Stimulated activated memory B cell treated with anti-CD40 and anti-IgM and Interleukin-4, amounts not matched to agents 10 μg/mL and 1 μg/mL and 100 μg/mL, for 72 hours (primary cell): ENCODE data around the gene DMRTB1.
A peak's percentile ranks its signal among the peaks of the same experiment; 100 is the strongest.

Experiments used
- ATAC-seq: fragments of 150-1000 bp; cut with Tn5 transposase; 2 replicates; pipeline ENCODE4 v1.10.0; 2021
- H3K27ac Mint-ChIP-seq: one replicate; pipeline ENCODE4 v1.8.0; 2022; ENCODE audit warnings: mild to moderate bottlenecking, mixed read lengths
- H3K27me3 Mint-ChIP-seq: one replicate; pipeline ENCODE4 v1.8.0; 2022; ENCODE audit warnings: mixed read lengths
- H3K36me3 Mint-ChIP-seq: one replicate; pipeline ENCODE4 v1.8.0; 2022; ENCODE audit warnings: mixed read lengths
- H3K4me1 Mint-ChIP-seq: one replicate; pipeline ENCODE4 v1.8.0; 2022; ENCODE audit warnings: mixed read lengths
- H3K4me3 Mint-ChIP-seq: one replicate; pipeline ENCODE4 v1.8.0; 2022; ENCODE audit warnings: mild to moderate bottlenecking, moderate library complexity, mixed read lengths
- H3K9me3 Mint-ChIP-seq: one replicate; pipeline ENCODE4 v1.8.0; 2022; ENCODE audit warnings: mixed read lengths

Gene DMRTB1

GRCh38 chr1:53449021-53449420, 10.2 kb upstream of the DMRTB1 start:
- no peaks in the 10 kb centered on the region for H3K4me1 Mint-ChIP-seq
- peaks cover 30% of the 10 kb centered on the region for H3K27me3 Mint-ChIP-seq
- H3K9me3 Mint-ChIP-seq: no peaks in the 10 kb centered on the region
- no peak overlapping the region for H3K4me3 Mint-ChIP-seq
- H3K27ac Mint-ChIP-seq: no peak overlapping the region
- ATAC-seq: no peak
- H3K36me3 Mint-ChIP-seq: no peaks in the 10 kb centered on the region

DNA sequence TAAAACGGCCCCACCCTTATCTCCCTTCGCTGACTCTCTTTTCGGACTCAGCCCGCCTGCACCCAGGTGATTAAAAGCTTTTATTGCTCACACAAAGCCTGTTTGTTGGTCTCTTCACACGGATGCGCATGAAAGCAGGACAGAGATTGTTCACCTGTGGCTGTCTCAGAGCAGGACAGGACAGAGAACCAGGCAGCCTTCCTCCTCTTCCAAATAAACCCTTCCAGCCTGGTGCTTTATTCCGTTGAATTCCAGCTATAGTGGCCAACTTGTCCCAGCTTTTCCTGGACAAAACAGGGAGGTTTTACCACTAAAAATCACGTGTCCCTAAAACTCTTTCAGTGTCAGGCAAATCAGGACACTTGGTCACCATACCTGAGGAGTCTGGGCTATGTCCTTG, 9.5 kb upstream of the DMRTB1 start:
- H3K36me3 Mint-ChIP-seq: no peaks in the 10 kb centered on the region
- no peaks in the 10 kb centered on the region for H3K4me1 Mint-ChIP-seq
- no peak overlapping the region for H3K27ac Mint-ChIP-seq
- peaks cover 30% of the 10 kb centered on the region for H3K27me3 Mint-ChIP-seq
- no peak overlapping the region for H3K4me3 Mint-ChIP-seq
- H3K9me3 Mint-ChIP-seq: no peaks in the 10 kb centered on the region
- ATAC-seq: no peak

DNA sequence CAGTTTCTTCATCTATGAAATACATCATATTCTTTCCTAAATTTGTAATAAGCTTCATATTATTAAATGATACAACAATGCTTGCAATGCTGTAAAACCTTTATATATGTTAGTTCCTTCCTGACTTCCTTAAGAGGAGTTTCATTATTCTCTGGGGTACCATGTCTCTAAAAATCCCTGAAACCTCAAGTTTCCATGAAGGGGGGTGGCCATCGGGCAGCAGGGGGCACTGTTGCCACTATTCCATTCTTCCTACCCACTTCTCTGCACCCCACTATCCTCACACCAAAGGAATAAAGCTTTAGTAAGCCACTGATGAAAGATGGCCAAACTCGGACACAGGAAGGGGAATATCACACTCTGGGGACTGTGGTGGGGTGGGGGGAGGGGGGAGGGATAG, 9.0 kb upstream of the DMRTB1 start:
- no peak overlapping the region for H3K27ac Mint-ChIP-seq
- H3K9me3 Mint-ChIP-seq: no peaks in the 10 kb centered on the region
- H3K4me3 Mint-ChIP-seq: no peak overlapping the region
- no peaks in the 10 kb centered on the region for H3K36me3 Mint-ChIP-seq
- no peak for ATAC-seq
- peaks cover 30% of the 10 kb centered on the region for H3K27me3 Mint-ChIP-seq
- no peaks in the 10 kb centered on the region for H3K4me1 Mint-ChIP-seq

DNA sequence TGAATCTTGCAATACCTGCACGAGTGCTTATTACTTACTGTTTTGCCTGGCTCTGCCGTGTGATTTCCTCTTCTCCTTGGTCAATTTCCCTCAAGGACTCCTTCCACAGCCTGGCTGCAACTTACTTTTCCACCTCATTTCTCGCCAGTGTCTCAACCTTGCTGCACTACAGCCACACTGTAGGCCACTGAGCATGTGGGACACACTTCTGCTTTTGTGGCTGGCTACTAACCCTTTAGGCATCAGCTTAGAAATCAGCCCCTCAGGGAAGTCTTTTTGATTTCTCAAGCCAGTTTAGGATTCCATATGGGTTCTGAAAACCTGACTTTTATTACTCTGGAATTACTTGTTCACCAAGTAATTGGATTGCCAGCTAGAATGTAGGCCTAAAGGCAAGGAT, 5.2 kb upstream of the DMRTB1 start:
- Mint-ChIP-seq H3K4me3 (no peak overlapping the region), H3K27ac (no peak overlapping the region), H3K4me1 (no peaks in the 10 kb centered on the region), H3K36me3 (no peaks in the 10 kb centered on the region), H3K9me3 (no peaks in the 10 kb centered on the region), H3K27me3 (peaks cover 12% of the 10 kb centered on the region)
- no peak for ATAC-seq

DNA sequence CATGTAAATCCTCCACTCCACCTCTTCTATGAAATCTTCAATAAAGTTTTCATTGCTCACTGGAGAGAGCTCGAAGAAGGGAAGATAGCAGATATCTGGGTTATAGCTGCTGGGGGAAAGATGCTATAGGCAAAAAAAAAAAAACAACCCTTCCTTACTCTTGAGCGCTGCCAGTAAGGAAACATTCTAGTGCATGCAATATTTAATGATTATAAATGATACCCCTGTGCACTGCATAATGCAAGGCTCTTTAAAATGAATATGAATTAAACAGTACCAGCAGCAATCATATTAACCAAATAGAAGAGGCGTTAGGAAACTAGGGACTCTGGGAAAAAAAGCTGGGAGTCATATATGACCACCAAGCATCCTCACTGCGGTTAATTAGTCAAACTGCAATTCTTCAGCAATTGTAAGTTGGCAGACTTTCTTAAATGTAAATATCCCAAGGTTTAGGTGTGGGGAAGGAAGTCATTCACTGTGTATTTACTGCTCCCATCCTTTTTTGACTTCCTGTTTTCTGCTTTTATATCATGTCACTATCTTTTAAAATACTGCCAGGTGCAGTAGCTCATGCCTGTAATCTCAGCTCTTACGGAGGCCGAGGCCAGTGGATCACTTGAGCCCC, 3.7 kb upstream of the DMRTB1 start:
- no peak for ATAC-seq
- H3K27me3 Mint-ChIP-seq: no peaks in the 10 kb centered on the region
- H3K36me3 Mint-ChIP-seq: no peaks in the 10 kb centered on the region
- H3K27ac Mint-ChIP-seq: no peak overlapping the region
- no peak overlapping the region for H3K4me3 Mint-ChIP-seq
- no peaks in the 10 kb centered on the region for H3K9me3 Mint-ChIP-seq
- H3K4me1 Mint-ChIP-seq: no peaks in the 10 kb centered on the region

DNA sequence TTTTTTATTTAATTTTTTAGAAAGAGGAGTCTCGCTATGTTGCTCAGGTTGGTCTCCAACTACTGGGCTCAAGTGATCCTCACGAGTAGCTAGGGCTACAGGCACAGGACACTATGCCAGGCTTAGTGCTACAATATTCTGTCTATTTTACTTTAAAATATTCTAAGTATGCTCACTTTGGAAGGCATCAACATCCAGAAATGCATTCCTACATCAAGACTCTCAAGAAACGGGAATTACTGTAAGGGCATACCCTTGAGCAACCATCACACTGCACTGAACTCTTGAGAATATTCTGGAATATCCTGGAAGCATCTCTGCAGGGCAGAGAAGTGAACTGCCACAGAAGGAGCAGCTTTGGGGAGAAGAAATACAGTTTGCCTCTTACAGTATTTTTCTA, 565 bp upstream of the DMRTB1 start:
- no peaks in the 10 kb centered on the region for H3K36me3 Mint-ChIP-seq
- ATAC-seq: no peak
- H3K4me1 Mint-ChIP-seq: no peaks in the 10 kb centered on the region
- no peak overlapping the region for H3K27ac Mint-ChIP-seq
- no peak overlapping the region for H3K4me3 Mint-ChIP-seq
- no peaks in the 10 kb centered on the region for H3K9me3 Mint-ChIP-seq
- no peaks in the 10 kb centered on the region for H3K27me3 Mint-ChIP-seq

- Mint-ChIP-seq H3K4me1 (no peaks in the 10 kb centered on the region), H3K36me3 (no peaks in the 10 kb centered on the region), H3K4me3 (no peak overlapping the region), H3K9me3 (no peaks in the 10 kb centered on the region), H3K27me3 (no peaks in the 10 kb centered on the region), H3K27ac (no peak overlapping the region)
- ATAC-seq: no peak
Measured at GRCh38 chr1:53460211-53460634, 1.0 kb downstream of the DMRTB1 start.

DNA sequence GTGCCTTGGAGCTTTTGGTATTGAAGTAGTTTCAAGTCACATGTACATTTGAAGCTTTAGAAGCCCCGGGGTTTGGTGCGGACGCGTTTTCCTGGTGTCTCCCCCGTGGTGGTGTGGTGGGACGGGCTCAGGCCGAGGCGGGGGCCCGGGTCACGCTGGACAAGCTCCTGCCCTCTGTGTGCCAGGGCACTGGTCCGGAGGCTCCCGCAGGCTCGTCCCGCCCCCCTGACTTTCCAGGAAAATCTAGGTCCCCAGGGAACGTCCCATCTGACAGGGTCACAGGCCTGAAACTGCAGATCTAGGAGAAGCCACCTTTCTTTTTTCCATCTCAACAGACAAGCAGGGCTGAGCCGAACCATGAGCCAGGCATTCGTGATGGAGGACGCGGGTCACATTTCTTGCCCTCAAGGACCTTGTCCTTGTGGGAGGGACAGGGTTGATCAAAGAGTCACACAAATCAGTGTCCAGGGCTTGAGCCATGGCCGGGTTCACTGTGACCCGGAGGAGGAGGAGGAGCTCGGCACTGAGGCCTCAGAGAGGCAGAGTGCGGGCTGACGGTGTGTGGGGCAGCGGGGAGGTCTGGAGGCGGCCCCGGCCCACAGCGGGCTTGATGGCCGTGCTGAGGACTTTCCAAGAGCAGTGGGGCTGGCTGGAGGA, 1.6 kb downstream of the DMRTB1 start:
- H3K27me3 Mint-ChIP-seq: no peaks in the 10 kb centered on the region
- H3K4me3 Mint-ChIP-seq: no peak overlapping the region
- no peaks in the 10 kb centered on the region for H3K36me3 Mint-ChIP-seq
- H3K27ac Mint-ChIP-seq: no peak overlapping the region
- H3K9me3 Mint-ChIP-seq: no peaks in the 10 kb centered on the region
- no peaks in the 10 kb centered on the region for H3K4me1 Mint-ChIP-seq
- no peak for ATAC-seq

GRCh38 chr1:53461323-53462044, 2.3 kb downstream of the DMRTB1 start:
- no peaks in the 10 kb centered on the region for H3K9me3 Mint-ChIP-seq
- H3K36me3 Mint-ChIP-seq: no peaks in the 10 kb centered on the region
- no peak overlapping the region for H3K27ac Mint-ChIP-seq
- peak; percentile 5 for ATAC-seq
- H3K27me3 Mint-ChIP-seq: no peaks in the 10 kb centered on the region
- H3K4me1 Mint-ChIP-seq: no peaks in the 10 kb centered on the region
- H3K4me3 Mint-ChIP-seq: no peak overlapping the region

DNA sequence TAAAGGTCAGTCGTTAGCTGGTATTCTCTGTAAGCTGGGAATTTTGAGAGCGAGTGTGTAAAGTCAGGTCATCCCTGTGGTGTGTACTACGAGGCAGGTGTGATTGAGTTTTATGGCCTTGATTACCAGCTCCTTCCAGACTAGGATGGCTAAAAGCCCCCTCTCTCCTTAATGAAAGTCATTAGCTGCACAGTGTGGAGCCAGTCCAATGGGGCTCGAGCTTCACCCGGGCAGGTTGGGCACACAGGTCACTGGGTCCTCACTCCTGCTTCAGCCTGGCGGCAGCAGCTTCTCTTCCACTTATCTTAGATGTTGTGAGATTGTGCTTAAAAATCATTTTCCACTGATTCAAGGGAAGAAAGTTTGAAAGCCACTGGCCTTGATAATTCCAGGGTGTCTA, 3.0 kb downstream of the DMRTB1 start:
- Mint-ChIP-seq H3K27ac (no peak overlapping the region), H3K9me3 (no peaks in the 10 kb centered on the region), H3K4me1 (no peaks in the 10 kb centered on the region), H3K4me3 (no peak overlapping the region), H3K36me3 (no peaks in the 10 kb centered on the region), H3K27me3 (no peaks in the 10 kb centered on the region)
- no peak for ATAC-seq

GRCh38 chr1:53462769-53463501, 3.7 kb downstream of the DMRTB1 start:
- no peaks in the 10 kb centered on the region for H3K4me1 Mint-ChIP-seq
- H3K4me3 Mint-ChIP-seq: no peak overlapping the region
- no peak for ATAC-seq
- no peak overlapping the region for H3K27ac Mint-ChIP-seq
- H3K36me3 Mint-ChIP-seq: no peaks in the 10 kb centered on the region
- no peaks in the 10 kb centered on the region for H3K27me3 Mint-ChIP-seq
- H3K9me3 Mint-ChIP-seq: no peaks in the 10 kb centered on the region

- H3K4me3 Mint-ChIP-seq: no peak overlapping the region
- ATAC-seq: no peak
- H3K36me3 Mint-ChIP-seq: no peaks in the 10 kb centered on the region
- H3K9me3 Mint-ChIP-seq: no peaks in the 10 kb centered on the region
- no peaks in the 10 kb centered on the region for H3K4me1 Mint-ChIP-seq
- no peak overlapping the region for H3K27ac Mint-ChIP-seq
- no peaks in the 10 kb centered on the region for H3K27me3 Mint-ChIP-seq
Measured at GRCh38 chr1:53463961-53464899, 5.0 kb downstream of the DMRTB1 start.

DNA sequence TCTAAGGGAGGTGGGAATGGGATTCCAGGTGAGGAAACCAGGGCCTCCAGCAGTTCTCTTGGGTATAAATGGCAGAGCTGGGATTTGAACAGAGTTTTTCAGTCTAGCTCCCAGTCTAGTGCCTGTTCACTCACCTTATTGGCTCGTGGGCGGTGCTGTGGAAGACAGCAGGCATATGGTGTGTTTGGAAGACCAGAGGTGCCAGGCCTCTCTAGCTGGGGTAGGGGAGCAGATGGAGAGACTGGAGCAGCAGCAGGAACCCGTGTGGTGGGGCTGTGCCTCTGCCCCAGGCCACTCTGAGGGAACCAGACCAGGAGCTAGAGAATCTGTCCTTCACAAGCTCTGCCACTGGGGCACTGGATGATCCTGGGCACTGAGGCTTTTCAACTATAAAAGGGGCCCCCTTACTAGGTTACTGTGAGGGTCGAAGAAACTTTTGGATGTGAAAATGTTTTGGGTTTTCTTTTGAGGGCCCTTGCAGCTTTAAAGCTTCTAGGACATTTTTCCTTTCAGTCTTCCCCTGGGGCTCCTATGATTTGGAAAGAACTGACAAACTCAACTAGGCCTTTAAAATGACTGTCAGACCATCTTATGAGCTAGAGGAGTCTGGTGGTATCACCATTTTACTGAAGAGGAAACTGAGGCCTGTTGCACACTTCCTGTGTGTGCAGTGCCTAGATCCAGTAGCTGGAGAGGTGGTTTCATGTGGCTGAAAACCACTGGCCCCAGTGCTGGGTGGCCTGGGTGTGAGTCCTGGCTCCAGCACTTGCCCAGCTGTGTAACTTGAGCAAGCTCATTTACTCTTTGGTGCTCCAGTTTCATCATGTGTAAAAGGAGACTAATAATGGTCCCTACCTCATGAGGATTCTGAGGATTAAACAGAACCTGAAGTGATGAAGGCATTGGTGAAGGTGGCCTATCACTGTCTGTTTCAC, 6.1 kb downstream of the DMRTB1 start:
- Mint-ChIP-seq H3K36me3 (no peaks in the 10 kb centered on the region), H3K27me3 (peaks cover 1% of the 10 kb centered on the region), H3K9me3 (no peaks in the 10 kb centered on the region), H3K4me1 (no peaks in the 10 kb centered on the region), H3K4me3 (no peak overlapping the region), H3K27ac (no peak overlapping the region)
- ATAC-seq: no peak

DNA sequence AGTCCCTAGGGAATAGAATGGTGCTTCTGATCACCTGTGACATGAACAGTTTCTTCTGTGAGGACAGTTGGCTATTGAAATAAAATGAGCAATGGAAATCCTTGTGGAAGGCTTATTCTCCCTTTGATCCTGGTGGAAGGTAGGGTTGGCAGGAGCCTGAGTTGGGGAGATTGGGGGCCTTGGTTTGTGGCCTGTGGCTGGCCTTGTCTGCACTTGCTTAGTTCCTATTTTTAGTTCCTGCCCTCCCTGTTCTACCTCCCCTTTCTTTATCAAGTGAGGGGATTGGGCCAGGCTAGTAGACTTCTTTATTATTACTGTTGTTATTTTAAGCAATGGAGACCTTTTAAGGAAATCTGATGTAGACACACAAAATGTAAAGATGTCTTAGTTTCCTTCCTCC, 8.2 kb downstream of the DMRTB1 start:
- H3K4me3 Mint-ChIP-seq: no peak overlapping the region
- no peak overlapping the region for H3K27ac Mint-ChIP-seq
- H3K9me3 Mint-ChIP-seq: no peaks in the 10 kb centered on the region
- ATAC-seq: no peak
- H3K4me1 Mint-ChIP-seq: no peaks in the 10 kb centered on the region
- peaks cover 13% of the 10 kb centered on the region for H3K27me3 Mint-ChIP-seq
- H3K36me3 Mint-ChIP-seq: no peaks in the 10 kb centered on the region
